HepG2 (cell line): ENCODE results near the gene DCLRE1B. TPM values are rescaled to one million over a fixed set of nuclear protein-coding genes. Genes with fewer than 3 reads are reported as not detected.

Experiments used
- CERS6 ChIP-seq: sonication (generic); formaldehyde crosslinking; IDR thresholded peaks from 2 replicates; pipeline ENCODE4 v1.5.0; 2020; ENCODE audit warnings: missing genetic modification reagents
- CTCF ChIP-seq: sonication (generic); formaldehyde crosslinking; IDR thresholded peaks from 2 replicates; pipeline ENCODE4 v1.5.0; 2020; ENCODE audit warnings: mild to moderate bottlenecking, missing genetic modification reagents, moderate library complexity
- GATAD1 ChIP-seq: IDR thresholded peaks from 2 replicates; pipeline ENCODE4 v1.6.1; 2016; ENCODE audit warnings: missing genetic modification reagents, missing compliant biosample characterization
- GTF3A ChIP-seq: sonication (generic); formaldehyde crosslinking; conservative IDR thresholded peaks from 2 replicates; pipeline ENCODE4 v1.4.0; 2020; ENCODE audit warnings: mild to moderate bottlenecking, missing genetic modification reagents
- HDAC1 ChIP-seq: sonication (generic); formaldehyde crosslinking; IDR thresholded peaks from 2 replicates; pipeline ENCODE4 v1.5.1; 2020; ENCODE audit warnings: mild to moderate bottlenecking, missing genetic modification reagents
- HOXA5 ChIP-seq: sonication (generic); formaldehyde crosslinking; IDR thresholded peaks from 2 replicates; pipeline ENCODE4 v1.4.0; 2020; ENCODE audit warnings: missing genetic modification reagents
- KDM2A ChIP-seq: sonication (generic); formaldehyde crosslinking; IDR thresholded peaks from 2 replicates; pipeline ENCODE4 v1.4.0; 2020; ENCODE audit warnings: low read depth, missing genetic modification reagents, borderline replicate concordance
- MLXIP ChIP-seq: sonication (generic); formaldehyde crosslinking; IDR thresholded peaks from 2 replicates; pipeline ENCODE4 v1.9.0; 2021; ENCODE audit warnings: missing genetic modification reagents, borderline replicate concordance
- NKX3-1 ChIP-seq: sonication (generic); formaldehyde crosslinking; IDR thresholded peaks from 2 replicates; pipeline ENCODE4 v1.5.0; 2020; ENCODE audit warnings: missing genetic modification reagents
- PHB2 ChIP-seq: fragments of 450-650 bp; IDR thresholded peaks from 2 replicates; pipeline ENCODE4 v1.6.1; 2018; ENCODE audit not compliant: partially characterized antibody
- RAD21 ChIP-seq: fragments of 450-650 bp; formaldehyde crosslinking; IDR thresholded peaks from 2 replicates; pipeline ENCODE4 v1.5.0; 2020; ENCODE audit warnings: mild to moderate bottlenecking
- SRSF4 ChIP-seq: fragments of 200-400 bp; formaldehyde crosslinking; IDR thresholded peaks from one replicate; pipeline ENCODE4 v1.6.1; 2018; ENCODE audit warnings: mild to moderate bottlenecking, low read depth, low read length, moderate library complexity; ENCODE audit not compliant: poor library complexity, severe bottlenecking
- SRY ChIP-seq: sonication (generic); formaldehyde crosslinking; IDR thresholded peaks from 2 replicates; pipeline ENCODE4 v1.8.0; 2022; ENCODE audit warnings: mild to moderate bottlenecking, missing genetic modification reagents
- SUZ12 ChIP-seq: fragments of 150-350 bp; IDR thresholded peaks from 2 replicates; pipeline ENCODE4 v1.6.1; 2014; ENCODE audit warnings: low read depth, low read length
- TIGD3 ChIP-seq: sonication (generic); formaldehyde crosslinking; IDR thresholded peaks from 2 replicates; pipeline ENCODE4 v1.5.1; 2020; ENCODE audit warnings: mild to moderate bottlenecking, missing genetic modification reagents, borderline replicate concordance
- ZBTB7A ChIP-seq: sonication (generic); formaldehyde crosslinking; IDR thresholded peaks from 2 replicates; pipeline ENCODE4 v1.8.0; 2022; ENCODE audit warnings: mild to moderate bottlenecking, missing genetic modification reagents
- ZNF326 ChIP-seq: sonication (generic); formaldehyde crosslinking; IDR thresholded peaks from 2 replicates; pipeline ENCODE4 v1.4.0; 2020; ENCODE audit warnings: missing genetic modification reagents, borderline replicate concordance
- ZNF329 ChIP-seq: sonication (generic); formaldehyde crosslinking; IDR thresholded peaks from 2 replicates; pipeline ENCODE4 v1.9.0; 2021; ENCODE audit warnings: low read depth, mild to moderate bottlenecking, missing genetic modification reagents
- ZNF496 ChIP-seq: sonication (generic); formaldehyde crosslinking; IDR thresholded peaks from 2 replicates; pipeline ENCODE4 v1.8.1; 2023; ENCODE audit warnings: mild to moderate bottlenecking, moderate library complexity, missing genetic modification reagents; ENCODE audit not compliant: insufficient replicate concordance
- ZNF569 ChIP-seq: sonication (generic); formaldehyde crosslinking; IDR thresholded peaks from 2 replicates; pipeline ENCODE4 v1.5.0; 2020; ENCODE audit warnings: mild to moderate bottlenecking, missing genetic modification reagents, moderate library complexity, borderline replicate concordance
- ZNF577 ChIP-seq: sonication (generic); formaldehyde crosslinking; IDR thresholded peaks from 2 replicates; pipeline ENCODE4 v1.4.0; 2020; ENCODE audit warnings: mild to moderate bottlenecking, low read depth, missing genetic modification reagents, borderline replicate concordance
- ZZZ3 ChIP-seq: sonication (generic); formaldehyde crosslinking; IDR thresholded peaks from 2 replicates; pipeline ENCODE4 v1.4.0; 2020; ENCODE audit warnings: missing genetic modification reagents, mild to moderate bottlenecking, borderline replicate concordance
- polyA plus RNA-seq, 8 experiments: library from polyadenylated mRNA; depleted of rRNA in 3 of 8; stranded (reverse) in 7 of 8; unstranded in 1 of 8; fragments of >200 nt; fragmentation: Illumina TruSeq in 4 of 8; extraction: Trizol in 4 of 8; gene quantifications; 2 replicates each; pipeline versions ENCODE4 v1.2.1 to v1.2.3, GENCODE V29; 2011 to 2016; ENCODE audit warnings: low read depth in 4 of 8, missing spikeins in 1 of 8, mixed read lengths in 1 of 8; ENCODE audit not compliant: insufficient read depth in 1 of 8
- total RNA-seq, 5 experiments: library from RNA; depleted of rRNA; stranded (reverse); fragments of >200 nt; fragmentation: Illumina TruSeq; extraction: Trizol; gene quantifications; 2 replicates each; pipeline ENCODE4 v1.2.3, GENCODE V29; 2016; ENCODE audit warnings: low read depth in 1 of 5

Gene DCLRE1B
- total and polyA plus RNA-seq, 2 of the 13 experiments (the other 11 are each of a cell fraction or from before 2014, with no cell fraction given) = 2.7 to 8.0 TPM

- TF ChIP-seq MLXIP (CRISPR knock-in tag) = no peak
- TF ChIP-seq GTF3A (CRISPR knock-in tag) = no peak
- TF ChIP-seq CTCF = peak; percentile 94
- peak; percentile 67; the same call in 1 of the 2 replicates for TF ChIP-seq NKX3-1 (CRISPR knock-in tag)
- TF ChIP-seq SUZ12 = no peak
- no peak for TF ChIP-seq PHB2
- TF ChIP-seq RAD21 (CRISPR knock-in tag) = peak; percentile 90
- TF ChIP-seq ZBTB7A (CRISPR knock-in tag) = no peak
- no peak; the same call in 1 of the 2 replicates for TF ChIP-seq ZZZ3 (CRISPR knock-in tag)
- TF ChIP-seq ZNF329 (CRISPR knock-in tag) = no peak
- peak; percentile 99 for TF ChIP-seq HDAC1 (CRISPR knock-in tag)
- TF ChIP-seq CERS6 (CRISPR knock-in tag) = no peak
- no peak for TF ChIP-seq ZNF496
- TF ChIP-seq SRSF4 = no peak
- TF ChIP-seq ZNF577 (CRISPR knock-in tag) = no peak
- peak; percentile 88 for TF ChIP-seq GATAD1 (CRISPR knock-in tag)
- peak; percentile 96 for TF ChIP-seq KDM2A (CRISPR knock-in tag)
- no peak for TF ChIP-seq SRY
- no peak; the same call in 1 of the 2 replicates for TF ChIP-seq HOXA5
- no peak for TF ChIP-seq ZNF569 (CRISPR knock-in tag)
- TF ChIP-seq TIGD3 = no peak
- TF ChIP-seq ZNF326 = no peak
Measured at GRCh38 chr1:113904674-113905434, at the start of gene DCLRE1B, which contains the start of gene AP4B1 (continued).
